ENCODE data around the gene LRRC8B. TPM values are rescaled to one million over a fixed set of nuclear protein-coding genes. Genes with fewer than 3 reads are reported as not detected.
"Not testable (repeated sequence)": the region's sequence is repeated elsewhere in the genome, so short reads cannot be mapped to it uniquely, and the experiment has no call there.

The LRRC8B gene
- total RNA-seq, 2 experiments from 2014 or later, result 38.9 to 41.5 TPM

DNA sequence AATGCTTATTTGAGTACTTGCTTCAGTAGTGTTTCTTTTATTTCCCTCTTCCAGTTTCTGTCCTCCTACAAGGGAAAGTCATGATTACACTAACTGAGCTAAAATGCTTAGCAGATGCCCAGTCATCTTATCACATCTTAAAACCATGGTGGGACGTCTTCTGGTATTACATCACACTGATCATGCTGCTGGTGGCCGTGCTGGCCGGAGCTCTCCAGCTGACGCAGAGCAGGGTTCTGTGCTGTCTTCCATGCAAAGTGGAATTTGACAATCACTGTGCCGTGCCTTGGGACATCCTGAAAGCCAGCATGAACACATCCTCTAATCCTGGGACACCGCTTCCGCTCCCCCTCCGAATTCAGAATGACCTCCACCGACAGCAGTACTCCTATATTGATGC lies 57.9 kb downstream of the LRRC8B start:
- POLR2A ChIA-PET, result no interaction called here
- Mint-ChIP-seq H3K4me1 (peaks cover 68% of the 10 kb centered on the region), H3K27ac (peak overlapping the region; percentile 16), H3K9me3 (ENCODE audit: low read depth) (no peaks in the 10 kb centered on the region), H3K4me3 (no peak overlapping the region), H3K36me3 (ENCODE audit: low read depth) (peaks cover 82% of the 10 kb centered on the region), H3K27me3 (no peaks in the 10 kb centered on the region)
- CTCF ChIA-PET, result interaction anchor here (0.8 to 1.1 kb wide), 2 partner anchors 12 to 20 kb away, joined by 4 to 5 read pairs; no protein-coding TSS in a partner anchor
- no peak for ATAC-seq
- intact Hi-C loops (cut with DNase I, micrococcal nuclease), result no loop called here
- no peak for DNase-seq

DNA sequence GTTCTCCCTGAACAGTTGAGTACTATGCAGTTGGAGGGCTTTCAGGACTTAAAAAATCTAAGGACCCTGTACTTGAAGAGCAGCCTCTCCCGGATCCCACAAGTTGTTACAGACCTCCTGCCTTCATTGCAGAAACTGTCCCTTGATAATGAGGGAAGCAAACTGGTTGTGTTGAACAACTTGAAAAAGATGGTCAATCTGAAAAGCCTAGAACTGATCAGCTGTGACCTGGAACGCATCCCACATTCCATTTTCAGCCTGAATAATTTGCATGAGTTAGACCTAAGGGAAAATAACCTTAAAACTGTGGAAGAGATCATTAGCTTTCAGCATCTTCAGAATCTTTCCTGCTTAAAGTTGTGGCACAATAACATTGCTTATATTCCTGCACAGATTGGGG lies 59.6 kb downstream of the LRRC8B start:
- intact Hi-C loops (cut with DNase I, micrococcal nuclease), result no loop called here
- Mint-ChIP-seq H3K27ac (peak overlapping the region; percentile 66), H3K4me1 (peaks cover 79% of the 10 kb centered on the region), H3K36me3 (ENCODE audit: low read depth) (peaks cover 91% of the 10 kb centered on the region), H3K9me3 (ENCODE audit: low read depth) (no peaks in the 10 kb centered on the region), H3K4me3 (no peak overlapping the region), H3K27me3 (no peaks in the 10 kb centered on the region)
- no peak for DNase-seq
- ChIA-PET CTCF (interaction anchor here (0.6 to 1.3 kb wide), 4 partner anchors 12 to 98 kb away, joined by 3 to 5 read pairs (median 3); no protein-coding TSS in a partner anchor), POLR2A (no interaction called here)
- no peak for ATAC-seq

DNA sequence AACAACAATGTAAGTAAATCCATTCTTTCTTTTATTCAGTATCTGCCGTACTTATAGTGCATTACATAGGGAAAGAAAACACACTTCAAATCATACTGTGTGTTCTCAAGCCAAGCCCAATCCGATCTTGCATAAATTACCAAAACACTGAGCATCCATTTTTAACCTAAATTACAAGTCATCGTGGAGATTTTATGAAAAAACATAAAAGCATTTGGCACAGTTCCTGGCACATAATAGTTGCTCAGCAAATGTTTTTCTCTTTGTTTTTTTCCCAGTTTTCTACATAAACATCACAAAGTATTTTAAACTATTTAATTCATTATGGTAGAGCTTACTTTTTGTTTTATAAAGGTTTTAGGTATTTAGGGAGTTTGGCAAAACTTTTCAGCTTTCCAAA lies 60.2 kb downstream of the LRRC8B start:
- no peak for ATAC-seq
- H3K27me3 Mint-ChIP-seq, result no peaks in the 10 kb centered on the region
- intact Hi-C loops (cut with DNase I, micrococcal nuclease), result no loop called here
- H3K4me3 Mint-ChIP-seq, result no peak overlapping the region
- H3K27ac Mint-ChIP-seq, result peak overlapping the region; percentile 66
- H3K4me1 Mint-ChIP-seq, result peaks cover 84% of the 10 kb centered on the region
- ChIA-PET CTCF (interaction anchor here (0.7 to 1.3 kb wide), 4 partner anchors 13 to 99 kb away, joined by 3 to 5 read pairs (median 3); no protein-coding TSS in a partner anchor), POLR2A (interaction anchor here (0.7 to 1.0 kb wide), 2 partner anchors 38 to 48 kb away, joined by 3 to 4 read pairs; no protein-coding TSS in a partner anchor)
- H3K36me3 Mint-ChIP-seq (ENCODE audit: low read depth), result peaks cover 92% of the 10 kb centered on the region
- DNase-seq, result no peak
- no peaks in the 10 kb centered on the region for H3K9me3 Mint-ChIP-seq (ENCODE audit: low read depth)

DNA sequence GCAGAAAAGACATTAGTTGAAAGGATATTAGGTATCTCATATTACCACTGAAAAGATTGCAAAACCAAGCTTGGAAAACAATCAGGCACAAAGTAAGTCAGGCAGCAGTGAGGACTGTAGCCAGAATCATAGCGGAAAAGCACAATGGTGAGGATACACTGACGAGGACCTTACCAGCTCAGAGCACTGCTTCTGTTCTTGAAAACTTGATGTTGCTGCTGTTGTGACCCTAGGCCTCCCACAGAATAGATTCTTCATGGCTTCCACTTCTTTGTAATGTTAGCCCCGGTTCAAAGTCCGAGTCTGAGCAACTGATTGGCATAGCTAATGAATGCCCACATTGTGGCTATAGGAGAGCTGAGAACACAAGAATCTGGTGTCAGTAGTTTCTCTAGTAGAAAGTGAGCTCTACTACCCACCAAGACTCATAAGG lies 63.1 kb downstream of the LRRC8B start:
- Mint-ChIP-seq H3K9me3 (ENCODE audit: low read depth) (no peaks in the 10 kb centered on the region), H3K27me3 (no peaks in the 10 kb centered on the region), H3K27ac (peak overlapping the region; percentile 66), H3K36me3 (ENCODE audit: low read depth) (peaks cover 81% of the 10 kb centered on the region), H3K4me1 (peaks cover 88% of the 10 kb centered on the region), H3K4me3 (no peak overlapping the region)
- ATAC-seq, result no peak
- CTCF ChIA-PET, result interaction anchor here (0.7 to 1.9 kb wide), 5 partner anchors 9 to 175 kb away, joined by 3 to 4 read pairs (median 3); no protein-coding TSS in a partner anchor
- intact Hi-C loops (cut with DNase I, micrococcal nuclease), result no loop called here
- POLR2A ChIA-PET, result interaction anchor here (1.3 kb wide), 1 partner anchor 21 kb away, joined by 4 read pairs; no protein-coding TSS in a partner anchor
- no peak for DNase-seq

DNA sequence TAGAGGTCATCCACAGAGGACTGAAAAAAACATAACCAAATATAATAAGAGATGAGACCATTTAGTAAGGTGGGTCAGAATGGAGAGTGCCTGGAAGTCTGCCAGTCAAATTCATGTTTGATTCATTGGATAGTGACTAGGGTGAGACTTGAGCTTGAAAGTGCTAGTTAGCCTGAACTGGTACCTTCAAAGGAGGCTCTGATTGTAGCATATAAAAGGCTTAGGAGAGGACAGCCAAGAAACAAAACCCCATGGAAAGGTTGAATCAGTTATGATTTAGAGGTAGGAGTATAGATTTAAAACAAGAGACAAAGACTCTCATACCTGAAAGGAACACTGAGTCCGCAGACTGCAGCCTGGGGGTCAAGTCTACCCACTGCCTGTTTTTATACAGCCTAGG lies 63.9 kb downstream of the LRRC8B start:
- ATAC-seq (peak; percentile 42), DNase-seq (no peak)
- ChIA-PET CTCF (interaction anchor here (0.7 to 1.9 kb wide), 3 partner anchors 15 to 175 kb away, joined by 3 to 4 read pairs (median 3); no protein-coding TSS in a partner anchor), POLR2A (interaction anchor here (1.3 kb wide), 1 partner anchor 20 kb away, joined by 4 read pairs; no protein-coding TSS in a partner anchor)
- intact Hi-C loops (cut with DNase I, micrococcal nuclease), result no loop called here
- peaks cover 92% of the 10 kb centered on the region for H3K4me1 Mint-ChIP-seq
- H3K4me3 Mint-ChIP-seq, result no peak overlapping the region
- no peaks in the 10 kb centered on the region for H3K27me3 Mint-ChIP-seq
- no peaks in the 10 kb centered on the region for H3K9me3 Mint-ChIP-seq (ENCODE audit: low read depth)
- peaks cover 81% of the 10 kb centered on the region for H3K36me3 Mint-ChIP-seq (ENCODE audit: low read depth)
- peak overlapping the region; percentile 62 for H3K27ac Mint-ChIP-seq

DNA sequence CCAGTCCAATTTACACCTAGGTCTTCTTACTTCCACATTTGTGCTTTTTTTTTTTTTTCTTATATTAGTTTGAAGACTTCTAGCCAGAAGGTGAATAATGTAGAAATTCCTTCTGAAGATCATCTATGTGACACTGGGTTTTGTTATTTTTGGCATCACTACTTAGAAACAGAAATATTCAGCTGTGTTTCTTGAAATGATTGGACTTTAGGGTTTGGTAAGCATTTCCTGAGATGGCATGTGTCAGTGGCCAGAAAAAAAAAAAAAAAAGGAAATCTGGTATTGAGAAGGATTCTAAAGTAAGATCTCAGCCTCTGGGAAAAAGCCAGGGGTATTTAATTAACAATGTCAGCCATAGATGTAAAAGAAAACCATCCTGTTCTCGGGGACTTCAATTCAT lies 64.9 kb downstream of the LRRC8B start:
- ChIA-PET POLR2A (interaction anchor here (0.6 to 0.9 kb wide), 4 partner anchors 14 to 192 kb away, joined by 3 to 6 read pairs (median 4); no protein-coding TSS in a partner anchor), CTCF (interaction anchor here (0.6 to 2.5 kb wide), 8 partner anchors 9 to 226 kb away, joined by 3 to 9 read pairs (median 4); no protein-coding TSS in a partner anchor)
- H3K4me1 Mint-ChIP-seq, result peaks cover 91% of the 10 kb centered on the region
- ATAC-seq, result peak; percentile 30
- no peak overlapping the region for H3K4me3 Mint-ChIP-seq
- H3K27me3 Mint-ChIP-seq, result no peaks in the 10 kb centered on the region
- no peaks in the 10 kb centered on the region for H3K9me3 Mint-ChIP-seq (ENCODE audit: low read depth)
- intact Hi-C loops (cut with DNase I, micrococcal nuclease), result loop anchor here in 1 of 2 experiments (1.0 kb wide), 1 partner anchor 44 kb away; no protein-coding TSS in a partner anchor
- peak overlapping the region; percentile 84 for H3K27ac Mint-ChIP-seq
- no peak for DNase-seq
- H3K36me3 Mint-ChIP-seq (ENCODE audit: low read depth), result peaks cover 79% of the 10 kb centered on the region

DNA sequence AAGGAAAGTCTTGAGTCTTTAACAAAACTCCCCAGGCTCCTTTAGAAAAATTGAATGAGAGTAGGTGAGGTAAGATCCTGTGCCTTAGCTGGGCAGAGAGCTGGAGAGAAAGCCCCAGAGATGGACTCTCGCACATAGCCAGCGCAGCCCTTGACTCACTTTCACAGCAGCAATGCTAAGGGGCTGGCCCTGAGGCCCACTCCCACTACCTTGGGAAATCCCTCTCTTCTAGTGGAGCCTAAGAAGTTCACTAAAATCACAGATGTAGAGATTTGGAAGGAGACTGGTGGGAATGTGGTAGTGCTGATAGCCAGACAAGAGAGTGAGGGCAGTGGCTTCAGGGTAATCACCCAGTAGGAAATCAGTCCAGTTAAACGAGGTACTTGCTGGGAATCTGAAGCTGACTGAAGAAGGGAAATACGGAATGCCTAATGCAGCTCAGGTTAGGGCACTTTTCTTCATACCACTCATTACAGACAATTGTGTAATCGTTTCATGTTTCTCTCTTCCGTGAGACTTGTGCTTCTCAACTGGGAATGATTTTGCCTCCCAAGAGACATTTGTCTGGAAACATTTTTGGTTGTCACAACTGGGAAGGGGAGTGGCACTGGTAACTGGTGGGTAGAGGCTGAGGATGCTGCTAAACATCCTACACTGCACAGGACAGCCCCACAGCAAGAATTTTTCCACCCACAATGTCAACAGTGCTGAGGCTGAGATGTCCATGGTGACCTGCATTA lies 65.9 kb downstream of the LRRC8B start:
- H3K36me3 Mint-ChIP-seq (ENCODE audit: low read depth), result peaks cover 74% of the 10 kb centered on the region
- H3K27ac Mint-ChIP-seq, result peak overlapping the region; percentile 72

DNA sequence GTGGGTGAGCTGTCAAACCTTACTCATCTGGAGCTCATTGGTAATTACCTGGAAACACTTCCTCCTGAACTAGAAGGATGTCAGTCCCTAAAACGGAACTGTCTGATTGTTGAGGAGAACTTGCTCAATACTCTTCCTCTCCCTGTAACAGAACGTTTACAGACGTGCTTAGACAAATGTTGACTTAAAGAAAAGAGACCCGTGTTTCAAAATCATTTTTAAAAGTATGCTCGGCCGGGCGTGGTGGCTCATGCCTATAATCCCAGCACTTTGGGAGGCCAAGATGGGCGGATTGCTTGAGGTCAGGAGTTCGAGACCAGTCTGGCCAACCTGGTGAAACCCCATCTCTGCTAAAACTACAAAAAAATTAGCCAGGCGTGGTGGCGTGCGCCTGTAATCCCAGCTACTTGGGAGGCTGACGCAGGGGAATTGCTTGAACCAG lies 68.3 kb downstream of the LRRC8B start:
- DNase-seq; H3K27me3 Mint-ChIP-seq; ATAC-seq; H3K4me3 Mint-ChIP-seq; intact Hi-C loops (cut with DNase I, micrococcal nuclease); H3K9me3 Mint-ChIP-seq (ENCODE audit: low read depth): not testable (repeated sequence)
- H3K27ac Mint-ChIP-seq, result peak overlapping the region; percentile 26
- CTCF ChIA-PET, result interaction anchor here (0.6 to 2.8 kb wide), 7 partner anchors 9 to 109 kb away, joined by 3 to 13 read pairs (median 3); no protein-coding TSS in a partner anchor
- peaks cover 60% of the 10 kb centered on the region for H3K36me3 Mint-ChIP-seq (ENCODE audit: low read depth)
- POLR2A ChIA-PET, result interaction anchor here (0.9 kb wide), 1 partner anchor 45 kb away, joined by 9 read pairs; no protein-coding TSS in a partner anchor
- peaks cover 87% of the 10 kb centered on the region for H3K4me1 Mint-ChIP-seq

More for the DNA sequence above, 65.9 kb downstream of the LRRC8B start:
- peak; percentile 54 for ATAC-seq
- CTCF ChIA-PET, result interaction anchor here (0.6 to 2.5 kb wide), 10 partner anchors 9 to 362 kb away, joined by 3 to 9 read pairs (median 3); no protein-coding TSS in a partner anchor
- H3K4me1 Mint-ChIP-seq, result peaks cover 87% of the 10 kb centered on the region
- H3K27me3 Mint-ChIP-seq, result no peaks in the 10 kb centered on the region
- POLR2A ChIA-PET, result no interaction called here
- DNase-seq, result peak; percentile 44
- no peak overlapping the region for H3K4me3 Mint-ChIP-seq
- intact Hi-C loops (cut with DNase I, micrococcal nuclease), result loop anchor here in 1 of 2 experiments (1.0 kb wide), 1 partner anchor 8 kb away; no protein-coding TSS in a partner anchor
- no peaks in the 10 kb centered on the region for H3K9me3 Mint-ChIP-seq (ENCODE audit: low read depth)

DNA sequence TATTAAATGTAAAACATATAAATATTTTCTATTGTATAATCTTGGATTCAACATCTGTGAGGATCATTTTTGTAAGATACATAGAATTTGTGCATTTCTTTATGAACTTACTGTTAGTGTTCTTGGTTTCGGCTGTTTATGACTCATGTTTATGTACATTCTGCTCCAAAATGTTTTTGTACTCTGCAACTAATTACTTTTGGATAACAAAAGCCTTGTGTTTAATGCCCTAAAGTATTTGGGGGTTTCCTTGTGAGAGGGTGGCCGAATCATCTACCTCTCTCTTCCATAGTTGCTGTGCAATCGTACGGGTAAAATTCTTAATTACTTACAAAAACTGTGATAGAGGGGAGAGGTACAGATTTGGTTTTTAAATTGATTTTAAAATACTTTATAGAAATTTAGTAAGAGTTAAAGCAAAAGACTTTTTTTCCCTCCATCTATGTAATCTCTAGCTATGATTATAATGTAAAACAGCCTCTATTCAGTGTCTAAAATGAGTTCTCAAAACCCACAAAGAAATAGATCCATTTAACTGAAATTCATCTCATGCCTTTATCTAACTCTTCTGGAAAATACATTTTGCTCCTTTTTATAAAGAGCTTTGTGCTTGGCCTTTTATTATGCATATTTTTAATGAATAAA lies 69.6 kb downstream of the LRRC8B start:
- POLR2A ChIA-PET, result interaction anchor here (1.0 to 1.4 kb wide), 2 partner anchors 15 to 57 kb away, joined by 3 read pairs; no protein-coding TSS in a partner anchor
- H3K27ac Mint-ChIP-seq, result peak overlapping the region; percentile 65
- H3K36me3 Mint-ChIP-seq (ENCODE audit: low read depth), result peaks cover 62% of the 10 kb centered on the region
- DNase-seq, result no peak
- no peaks in the 10 kb centered on the region for H3K9me3 Mint-ChIP-seq (ENCODE audit: low read depth)
- intact Hi-C loops (cut with DNase I, micrococcal nuclease), result no loop called here
- no peaks in the 10 kb centered on the region for H3K27me3 Mint-ChIP-seq
- ATAC-seq, result no peak
- H3K4me1 Mint-ChIP-seq, result peaks cover 89% of the 10 kb centered on the region
- CTCF ChIA-PET, result interaction anchor here (1.0 to 2.9 kb wide), 7 partner anchors 9 to 110 kb away, joined by 3 to 15 read pairs (median 9); no protein-coding TSS in a partner anchor
- no peak overlapping the region for H3K4me3 Mint-ChIP-seq

DNA sequence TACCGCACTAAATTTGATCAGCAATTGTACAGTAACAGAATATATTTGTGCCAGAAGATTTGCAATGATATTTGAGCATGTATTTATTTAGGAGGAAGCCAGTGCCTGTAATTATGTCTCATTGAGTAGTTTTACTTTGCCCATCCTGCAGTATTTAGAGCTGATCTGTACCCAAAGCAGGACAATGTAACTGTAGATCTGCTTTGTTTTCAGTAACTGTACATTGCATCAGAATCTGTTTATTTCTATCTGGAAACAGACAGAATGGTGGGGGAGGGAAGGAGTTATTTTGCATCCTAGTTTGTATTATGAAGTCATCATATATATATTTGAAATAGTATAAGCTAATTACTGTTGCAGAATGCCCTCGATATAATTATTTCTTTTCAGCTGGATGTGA lies 72.1 kb downstream of the LRRC8B start:
- peak overlapping the region; percentile 64 for H3K27ac Mint-ChIP-seq
- intact Hi-C loops (cut with DNase I, micrococcal nuclease), result no loop called here
- no peaks in the 10 kb centered on the region for H3K9me3 Mint-ChIP-seq (ENCODE audit: low read depth)
- H3K36me3 Mint-ChIP-seq (ENCODE audit: low read depth), result peaks cover 60% of the 10 kb centered on the region
- POLR2A ChIA-PET, result no interaction called here
- peaks cover 89% of the 10 kb centered on the region for H3K4me1 Mint-ChIP-seq
- H3K4me3 Mint-ChIP-seq, result no peak overlapping the region
- CTCF ChIA-PET, result interaction anchor here (0.7 to 1.5 kb wide), 5 partner anchors 11 to 112 kb away, joined by 3 to 4 read pairs (median 3); no protein-coding TSS in a partner anchor
- ATAC-seq (no peak), DNase-seq (no peak)
- H3K27me3 Mint-ChIP-seq, result no peaks in the 10 kb centered on the region

Data from activated CD4-positive, alpha-beta T cell treated with anti-CD3 and anti-CD28 coated beads for 36 hours (primary cell).